Measurements from ENCODE around the gene ARL8B.
"Not testable (repeated sequence)": the region's sequence is repeated elsewhere in the genome, so short reads cannot be mapped to it uniquely, and the experiment has no call there.

ARL8B gene

DNA sequence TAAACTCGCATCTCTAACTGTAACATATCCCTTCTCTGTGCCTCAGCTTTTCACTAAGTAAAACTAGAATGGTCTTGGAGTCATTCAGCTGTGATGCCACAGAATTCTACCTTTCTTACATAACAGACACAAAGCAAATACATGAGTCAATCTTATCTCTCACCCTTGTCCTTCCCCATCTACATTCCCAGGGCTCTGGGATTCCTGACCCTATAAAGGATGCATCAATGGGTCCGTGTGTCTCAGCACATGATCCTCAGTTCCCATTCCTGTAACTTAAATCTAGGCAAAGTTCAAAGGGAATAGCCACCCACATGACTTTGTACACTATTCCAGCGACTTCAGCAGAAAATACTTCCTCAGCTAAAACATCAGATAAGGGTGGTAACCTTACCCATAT, 11.8 kb upstream of the ARL8B start:
- no peak for DNase-seq (ENCODE audit: low spot score)
- no peak for FAIRE-seq

- no peak for FAIRE-seq
These were observed 10.0 kb upstream of the ARL8B start for GRCh38 chr3:5112043-5112442.

DNA sequence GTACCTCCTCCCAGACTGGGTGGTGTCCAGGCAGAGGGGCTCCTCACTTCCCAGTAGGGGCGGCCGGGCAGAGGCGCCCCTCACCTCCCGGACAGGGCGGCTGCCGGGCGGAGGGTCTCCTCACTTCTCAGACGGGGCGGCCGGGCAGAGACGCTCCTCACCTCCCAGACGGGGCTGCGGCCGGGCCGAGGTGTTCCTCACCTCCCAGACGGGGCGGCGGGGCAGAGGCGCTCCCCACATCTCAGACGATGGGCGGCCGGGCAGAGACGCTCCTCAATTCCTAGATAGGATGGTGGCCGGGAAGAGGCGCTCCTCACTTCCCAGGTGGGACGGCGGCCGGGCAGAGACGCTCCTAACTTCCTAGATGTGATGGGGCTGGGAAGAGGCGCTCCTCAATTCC, 8.4 kb upstream of the ARL8B start:
- not testable (repeated sequence) for DNase-seq (ENCODE audit: low spot score); FAIRE-seq

More at GRCh38 chr3:5112043-5112442, 10.0 kb upstream of the ARL8B start:
- DNase-seq (ENCODE audit: low spot score), result no peak

- FAIRE-seq (no peak), DNase-seq (ENCODE audit: low spot score) (no peak)
These were observed 6.5 kb upstream of the ARL8B start for GRCh38 chr3:5115506-5116162.

DNA sequence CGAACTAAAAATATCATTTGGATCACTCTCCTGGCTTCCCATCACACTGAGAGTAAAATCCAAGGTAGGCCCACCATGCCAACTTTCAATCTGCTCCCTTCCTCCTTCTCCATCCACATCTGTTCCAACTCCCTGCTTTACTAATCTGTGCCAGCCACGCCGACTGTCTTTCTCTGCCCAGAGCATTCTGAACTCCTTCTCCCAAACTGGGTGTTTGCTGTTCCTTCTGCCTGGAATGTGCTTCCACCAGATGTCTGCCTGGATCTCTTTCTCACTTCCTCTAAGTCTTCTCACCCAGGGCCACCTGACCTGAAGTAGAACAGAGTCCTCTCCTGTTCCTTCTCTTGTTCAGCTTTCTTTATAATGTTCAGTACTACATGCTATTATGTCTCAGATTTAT, 5.6 kb upstream of the ARL8B start:
- FAIRE-seq (no peak), DNase-seq (ENCODE audit: low spot score) (no peak)

GRCh38 chr3:5120446-5120845, 1.6 kb upstream of the ARL8B start:
- FAIRE-seq (no peak), DNase-seq (ENCODE audit: low spot score) (no peak)

- FAIRE-seq (no peak), DNase-seq (ENCODE audit: low spot score) (peak; percentile 31)
These were observed 932 bp downstream of the ARL8B start for GRCh38 chr3:5122741-5123706.

- DNase-seq (ENCODE audit: low spot score) (no peak), FAIRE-seq (no peak)
These were observed 1.8 kb downstream of the ARL8B start for GRCh38 chr3:5123937-5124336.

- FAIRE-seq (no peak), DNase-seq (ENCODE audit: low spot score) (no peak)
These were observed 4.5 kb downstream of the ARL8B start for GRCh38 chr3:5126586-5126985.

DNA sequence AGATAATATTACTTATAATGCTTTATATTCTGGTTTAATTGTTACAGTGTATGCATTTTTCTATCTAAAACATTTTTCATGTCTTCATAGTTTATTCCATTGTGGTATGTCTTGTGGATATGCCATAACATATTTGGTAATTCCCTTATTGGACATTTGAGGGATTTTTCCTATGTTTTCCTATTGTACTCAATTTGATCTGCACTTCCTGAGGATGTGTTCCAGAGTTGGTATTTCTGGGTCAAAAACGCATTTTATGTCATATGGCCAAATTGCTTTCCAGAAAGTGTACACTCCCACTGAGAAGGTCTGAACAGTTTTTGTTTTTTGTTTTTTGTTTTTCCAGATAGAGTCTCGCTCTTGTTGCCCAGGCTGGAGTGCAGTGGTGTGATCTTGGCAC, 6.8 kb downstream of the ARL8B start:
- FAIRE-seq, result no peak

DNA sequence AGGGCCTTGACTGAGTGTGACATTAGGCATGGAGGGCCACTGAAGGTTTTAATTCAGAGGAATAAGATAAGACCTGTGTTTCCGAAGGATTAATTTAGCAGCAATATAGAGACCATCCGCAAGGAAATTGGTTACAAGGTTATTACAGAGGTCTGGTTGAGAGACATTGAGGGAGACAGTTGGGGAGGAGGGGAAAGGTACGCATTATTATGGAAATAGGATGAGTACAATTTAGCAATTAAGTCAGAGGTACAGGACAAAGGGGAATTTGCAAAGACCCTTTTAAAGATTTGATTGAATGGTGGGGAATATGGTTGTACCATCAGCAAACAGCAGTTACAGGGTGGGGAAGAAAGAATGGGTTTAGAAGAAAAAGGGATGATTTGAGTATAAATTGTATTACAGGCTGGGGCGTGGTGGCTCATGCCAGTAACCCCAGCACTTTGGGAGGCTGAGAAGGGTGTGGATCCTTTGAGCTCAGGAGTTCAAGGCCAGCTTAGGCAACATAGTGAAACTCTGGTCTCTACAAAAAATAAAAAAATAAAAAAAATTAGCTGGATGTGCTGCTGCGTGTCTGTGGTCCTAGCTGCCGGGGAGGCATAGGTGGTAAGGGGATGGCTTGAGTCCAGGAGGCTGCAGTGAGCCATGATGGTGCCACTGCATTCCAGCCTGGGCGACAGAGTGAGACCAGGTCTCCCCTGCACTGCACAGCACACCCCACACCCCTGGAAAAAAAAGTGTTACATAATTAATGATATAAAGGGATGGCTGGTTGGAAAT, 11.3 kb downstream of the ARL8B start:
- no peak for FAIRE-seq
- no peak for DNase-seq (ENCODE audit: low spot score)

More for the DNA sequence above, 6.8 kb downstream of the ARL8B start:
- DNase-seq (ENCODE audit: low spot score), result no peak

DNA sequence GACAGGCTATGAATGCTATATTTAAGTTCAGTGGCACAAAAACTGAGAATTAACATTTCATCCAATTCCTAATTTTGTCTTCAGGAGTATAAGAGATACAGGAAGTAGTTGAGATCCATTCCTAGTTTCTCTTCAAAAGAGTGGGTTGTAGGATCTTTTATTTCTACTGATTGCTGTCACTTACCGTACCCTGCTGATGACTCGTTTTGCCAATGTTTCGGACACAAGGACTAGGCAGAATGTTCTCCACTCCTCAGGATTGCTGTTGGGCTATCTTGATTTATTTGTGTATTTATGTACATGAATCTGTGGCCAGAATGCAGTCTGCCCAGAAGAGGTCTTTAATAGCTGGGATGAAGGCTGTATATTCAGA, 11.9 kb downstream of the ARL8B start:
- FAIRE-seq (no peak), DNase-seq (ENCODE audit: low spot score) (no peak)

- DNase-seq (ENCODE audit: low spot score) (no peak), FAIRE-seq (no peak)
These were observed 12.4 kb downstream of the ARL8B start for GRCh38 chr3:5134499-5134898.

DNA sequence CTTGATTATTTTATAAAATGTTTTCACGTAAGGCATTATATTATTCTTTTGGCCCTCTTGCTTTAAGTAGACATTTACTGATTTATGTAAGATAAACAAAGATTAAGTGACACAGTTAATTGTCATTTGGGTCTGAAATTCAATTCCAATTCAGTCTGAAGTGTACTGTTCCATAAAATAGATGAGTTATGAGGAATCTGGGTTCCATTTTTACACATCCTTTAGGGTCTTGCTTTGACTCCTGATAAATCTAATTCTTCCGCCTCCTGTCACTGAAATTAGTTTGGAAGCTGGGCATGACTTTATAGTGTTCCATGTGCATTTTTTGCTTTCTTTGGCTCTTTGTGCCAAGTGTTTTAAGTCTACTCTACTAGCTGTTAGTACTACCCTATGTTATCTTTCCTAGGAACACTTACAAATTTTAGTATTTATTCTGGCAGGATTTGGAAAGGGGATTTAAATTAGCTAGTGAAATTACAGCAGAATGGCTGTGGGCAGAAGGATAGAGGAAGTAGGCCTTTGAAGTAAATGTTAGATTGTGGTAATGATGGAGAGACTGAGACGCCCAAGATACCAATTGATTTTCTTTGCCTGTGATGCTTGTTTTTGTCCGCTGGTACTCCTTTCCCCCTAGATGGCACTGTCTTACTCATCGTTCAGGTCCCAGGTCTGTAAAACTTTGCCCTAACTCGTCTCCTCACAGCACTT, 14.3 kb downstream of the ARL8B start:
- no peak for FAIRE-seq

DNA sequence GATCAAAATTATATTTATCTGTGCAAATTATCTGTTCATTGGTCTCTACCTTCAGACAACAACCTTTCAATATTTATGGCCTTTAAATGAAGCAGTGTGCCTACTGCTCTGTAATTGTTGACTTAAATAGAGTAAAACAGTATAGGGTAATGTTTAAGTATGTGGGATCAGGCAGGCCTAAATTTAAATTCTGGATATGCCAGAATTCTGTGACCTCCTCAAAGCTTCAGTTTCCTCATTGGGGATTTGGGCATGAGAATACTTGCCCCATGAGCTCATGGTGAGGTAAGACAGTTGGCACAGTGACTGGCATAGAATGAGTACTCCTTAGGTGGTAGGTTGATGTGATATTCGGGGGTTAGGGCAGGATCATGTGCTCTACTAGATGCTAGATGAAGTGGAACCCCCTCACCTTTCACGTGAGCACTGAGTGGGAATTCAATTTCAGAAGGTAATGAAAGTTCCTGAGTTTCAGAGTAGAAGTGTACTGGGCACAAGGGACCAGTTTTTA, 14.9 kb downstream of the ARL8B start:
- FAIRE-seq (no peak), DNase-seq (ENCODE audit: low spot score) (no peak)

More for the DNA sequence above, 14.3 kb downstream of the ARL8B start:
- DNase-seq (ENCODE audit: low spot score), result no peak

DNA sequence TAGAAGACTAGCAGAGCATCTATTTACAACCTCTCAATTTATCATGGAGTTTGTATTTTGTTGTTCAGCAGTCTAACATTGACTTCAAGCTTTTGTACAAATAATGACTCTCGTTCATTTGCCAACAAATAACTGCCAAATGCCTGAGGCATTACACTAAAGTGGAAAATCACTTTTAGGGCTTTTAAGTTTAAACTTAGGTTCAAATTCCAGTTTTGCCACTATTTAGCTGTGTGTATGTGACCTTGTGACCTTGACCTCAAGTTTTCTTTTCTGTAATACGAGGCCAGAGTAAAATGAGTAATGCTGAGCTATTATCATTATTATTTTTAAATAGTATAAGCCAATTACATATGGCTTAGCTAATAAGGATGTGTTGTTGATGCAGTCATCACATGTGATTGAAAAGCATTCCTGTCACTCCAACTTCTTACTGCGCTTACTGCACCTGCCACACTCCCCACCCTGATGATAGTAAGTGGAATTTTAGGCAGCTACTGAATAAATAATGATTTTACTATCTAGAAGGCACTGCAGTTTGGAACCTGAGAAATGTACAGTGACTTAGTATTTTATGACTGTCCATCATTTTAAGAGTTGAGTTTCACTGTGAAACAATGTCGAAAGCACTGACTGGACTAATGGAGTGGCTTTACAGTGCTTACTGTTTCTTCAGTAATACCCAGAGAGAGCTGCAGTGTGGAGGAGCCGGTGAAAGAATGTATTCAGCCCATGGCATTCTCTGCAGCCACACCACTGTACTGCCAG, 16.3 kb downstream of the ARL8B start:
- DNase-seq (ENCODE audit: low spot score), result no peak
- FAIRE-seq, result no peak

- FAIRE-seq (no peak), DNase-seq (ENCODE audit: low spot score) (no peak)
These were observed 18.1 kb downstream of the ARL8B start for GRCh38 chr3:5140230-5140621.

- no peak for DNase-seq (ENCODE audit: low spot score)
These were observed 18.7 kb downstream of the ARL8B start for GRCh38 chr3:5140839-5141238.

GRCh38 chr3:5141760-5142159, 19.7 kb downstream of the ARL8B start:
- no peak for DNase-seq (ENCODE audit: low spot score)
- FAIRE-seq, result no peak

More at GRCh38 chr3:5140839-5141238, 18.7 kb downstream of the ARL8B start:
- FAIRE-seq, result no peak

DNA sequence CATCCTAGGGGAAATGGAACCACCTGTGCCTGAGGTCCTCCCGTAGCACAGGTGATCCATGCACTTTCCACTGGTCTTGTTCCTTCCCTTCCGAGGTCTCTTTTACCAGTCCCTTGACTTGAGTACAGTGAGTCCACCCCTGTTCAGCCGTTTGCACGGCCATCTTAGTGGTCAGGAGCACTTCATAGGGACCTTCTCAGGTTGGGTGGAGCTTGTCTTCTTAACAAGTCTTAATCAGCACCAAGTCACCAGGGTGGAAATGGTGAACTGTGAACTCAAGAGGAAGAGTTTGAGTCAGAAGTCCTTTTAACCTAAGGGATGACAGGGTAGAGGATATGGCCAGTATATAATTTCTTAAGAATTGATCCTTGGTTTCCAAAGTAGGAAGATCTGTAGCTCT, 21.4 kb downstream of the ARL8B start:
- DNase-seq (ENCODE audit: low spot score) (no peak), FAIRE-seq (no peak)
